OCI-LY7 (cell line): ENCODE data around the gene CAPN7.
"Not testable (repeated sequence)": the region's sequence is repeated elsewhere in the genome, so short reads cannot be mapped to it uniquely, and the experiment has no call there.

Experiments
- EZH2phosphoT487 ChIP-seq: fragments of 200-600 bp; sonication (generic); IDR thresholded peaks from 2 replicates; pipeline ENCODE4 v1.6.1; 2018; ENCODE audit warnings: low read depth, borderline replicate concordance, mild to moderate bottlenecking, mixed run types, antibody characterized with exemption, low read length, moderate library complexity, mixed read lengths
- TF ChIP-seq, protein P1 (sequence below): fragments of 200-600 bp; sonication (generic); conservative IDR thresholded peaks from 2 replicates; pipeline ENCODE4 v1.5.1; 2014; ENCODE audit warnings: mild to moderate bottlenecking, antibody characterized with exemption, low read length, moderate library complexity, mixed read lengths

GRCh38 chr3:15163656-15164055 is 42.4 kb upstream of the CAPN7 start:
- TF ChIP-seq, protein P1, sequence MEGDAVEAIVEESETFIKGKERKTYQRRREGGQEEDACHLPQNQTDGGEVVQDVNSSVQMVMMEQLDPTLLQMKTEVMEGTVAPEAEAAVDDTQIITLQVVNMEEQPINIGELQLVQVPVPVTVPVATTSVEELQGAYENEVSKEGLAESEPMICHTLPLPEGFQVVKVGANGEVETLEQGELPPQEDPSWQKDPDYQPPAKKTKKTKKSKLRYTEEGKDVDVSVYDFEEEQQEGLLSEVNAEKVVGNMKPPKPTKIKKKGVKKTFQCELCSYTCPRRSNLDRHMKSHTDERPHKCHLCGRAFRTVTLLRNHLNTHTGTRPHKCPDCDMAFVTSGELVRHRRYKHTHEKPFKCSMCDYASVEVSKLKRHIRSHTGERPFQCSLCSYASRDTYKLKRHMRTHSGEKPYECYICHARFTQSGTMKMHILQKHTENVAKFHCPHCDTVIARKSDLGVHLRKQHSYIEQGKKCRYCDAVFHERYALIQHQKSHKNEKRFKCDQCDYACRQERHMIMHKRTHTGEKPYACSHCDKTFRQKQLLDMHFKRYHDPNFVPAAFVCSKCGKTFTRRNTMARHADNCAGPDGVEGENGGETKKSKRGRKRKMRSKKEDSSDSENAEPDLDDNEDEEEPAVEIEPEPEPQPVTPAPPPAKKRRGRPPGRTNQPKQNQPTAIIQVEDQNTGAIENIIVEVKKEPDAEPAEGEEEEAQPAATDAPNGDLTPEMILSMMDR: not testable (repeated sequence)
- not testable (repeated sequence) for TF ChIP-seq EZH2phosphoT487
